Mononuclear cell (primary cell): Measurements from ENCODE around the gene RIMBP3B. TPM values are rescaled to one million over a fixed set of nuclear protein-coding genes. Genes with fewer than 3 reads are reported as not detected.
"Not testable (repeated sequence)": the region's sequence is repeated elsewhere in the genome, so short reads cannot be mapped to it uniquely, and the experiment has no call there.

Source experiments
- H3K27me3 ChIP-seq: 2 replicates; pipeline ENCODE4 v1.6.0; 2011; ENCODE audit warnings: low read length, control low read depth; ENCODE audit not compliant: insufficient read depth
- H3K4me1 ChIP-seq: 2 replicates; pipeline ENCODE4 v1.5.1; 2011; ENCODE audit warnings: mild to moderate bottlenecking, low read length, control low read depth; ENCODE audit not compliant: insufficient read depth
- H3K4me3 ChIP-seq: 2 replicates; pipeline ENCODE4 v1.5.1; 2011; ENCODE audit warnings: mild to moderate bottlenecking, low read length, moderate library complexity
- H3K9me3 ChIP-seq: 2 replicates; pipeline ENCODE4 v1.5.1; 2011; ENCODE audit warnings: low read depth, mild to moderate bottlenecking, control low read depth, low read length
- total RNA-seq: library from RNA; depleted of rRNA; stranded (reverse); fragments of >200 nt; gene quantifications from one replicate; pipeline ENCODE4 v1.2.3, GENCODE V29; 2012

The RIMBP3B gene, protein sequence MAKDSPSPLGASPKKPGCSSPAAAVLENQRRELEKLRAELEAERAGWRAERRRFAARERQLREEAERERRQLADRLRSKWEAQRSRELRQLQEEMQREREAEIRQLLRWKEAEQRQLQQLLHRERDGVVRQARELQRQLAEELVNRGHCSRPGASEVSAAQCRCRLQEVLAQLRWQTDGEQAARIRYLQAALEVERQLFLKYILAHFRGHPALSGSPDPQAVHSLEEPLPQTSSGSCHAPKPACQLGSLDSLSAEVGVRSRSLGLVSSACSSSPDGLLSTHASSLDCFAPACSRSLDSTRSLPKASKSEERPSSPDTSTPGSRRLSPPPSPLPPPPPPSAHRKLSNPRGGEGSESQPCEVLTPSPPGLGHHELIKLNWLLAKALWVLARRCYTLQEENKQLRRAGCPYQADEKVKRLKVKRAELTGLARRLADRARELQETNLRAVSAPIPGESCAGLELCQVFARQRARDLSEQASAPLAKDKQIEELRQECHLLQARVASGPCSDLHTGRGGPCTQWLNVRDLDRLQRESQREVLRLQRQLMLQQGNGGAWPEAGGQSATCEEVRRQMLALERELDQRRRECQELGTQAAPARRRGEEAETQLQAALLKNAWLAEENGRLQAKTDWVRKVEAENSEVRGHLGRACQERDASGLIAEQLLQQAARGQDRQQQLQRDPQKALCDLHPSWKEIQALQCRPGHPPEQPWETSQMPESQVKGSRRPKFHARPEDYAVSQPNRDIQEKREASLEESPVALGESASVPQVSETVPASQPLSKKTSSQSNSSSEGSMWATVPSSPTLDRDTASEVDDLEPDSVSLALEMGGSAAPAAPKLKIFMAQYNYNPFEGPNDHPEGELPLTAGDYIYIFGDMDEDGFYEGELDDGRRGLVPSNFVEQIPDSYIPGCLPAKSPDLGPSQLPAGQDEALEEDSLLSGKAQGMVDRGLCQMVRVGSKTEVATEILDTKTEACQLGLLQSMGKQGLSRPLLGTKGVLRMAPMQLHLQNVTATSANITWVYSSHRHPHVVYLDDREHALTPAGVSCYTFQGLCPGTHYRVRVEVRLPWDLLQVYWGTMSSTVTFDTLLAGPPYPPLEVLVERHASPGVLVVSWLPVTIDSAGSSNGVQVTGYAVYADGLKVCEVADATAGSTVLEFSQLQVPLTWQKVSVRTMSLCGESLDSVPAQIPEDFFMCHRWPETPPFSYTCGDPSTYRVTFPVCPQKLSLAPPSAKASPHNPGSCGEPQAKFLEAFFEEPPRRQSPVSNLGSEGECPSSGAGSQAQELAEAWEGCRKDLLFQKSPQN (N-terminal part only)
- total RNA-seq, result not detected

DNA sequence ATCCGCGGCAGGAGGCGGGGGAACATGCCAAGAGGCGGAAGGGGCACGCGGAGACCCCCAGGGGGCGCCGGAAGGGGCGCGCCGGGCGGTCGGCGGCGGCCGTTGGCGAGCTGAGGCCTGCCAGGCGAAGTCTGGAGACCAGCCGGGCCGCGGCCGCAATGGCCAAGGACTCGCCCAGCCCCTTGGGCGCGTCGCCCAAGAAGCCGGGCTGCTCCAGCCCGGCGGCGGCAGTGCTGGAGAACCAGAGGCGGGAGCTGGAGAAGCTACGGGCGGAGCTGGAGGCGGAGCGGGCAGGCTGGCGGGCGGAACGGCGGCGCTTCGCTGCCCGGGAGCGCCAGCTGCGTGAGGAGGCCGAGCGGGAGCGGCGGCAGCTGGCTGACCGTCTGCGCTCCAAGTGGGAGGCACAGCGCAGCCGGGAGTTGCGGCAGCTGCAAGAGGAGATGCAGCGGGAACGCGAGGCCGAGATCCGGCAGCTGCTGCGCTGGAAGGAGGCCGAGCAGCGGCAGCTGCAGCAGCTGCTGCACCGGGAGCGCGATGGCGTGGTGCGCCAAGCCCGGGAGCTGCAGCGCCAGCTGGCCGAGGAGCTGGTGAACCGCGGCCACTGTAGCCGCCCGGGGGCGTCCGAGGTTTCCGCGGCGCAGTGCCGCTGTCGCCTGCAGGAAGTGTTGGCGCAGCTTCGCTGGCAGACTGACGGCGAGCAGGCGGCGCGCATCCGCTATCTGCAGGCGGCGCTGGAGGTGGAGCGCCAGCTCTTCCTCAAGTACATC is at the start of gene RIMBP3B:
RIMBP3B (plus strand) TSS at position 51 of the 767 bp plus-strand sequence; CDS start at position 159, 108 bp downstream.
- not testable (repeated sequence) for H3K27me3 ChIP-seq, H3K4me1 ChIP-seq, H3K9me3 ChIP-seq, H3K4me3 ChIP-seq

GRCh38 chr22:21357527-21357926 is 26.0 kb upstream of the RIMBP3B start:
- not testable (repeated sequence) for H3K4me1 ChIP-seq, H3K9me3 ChIP-seq, H3K4me3 ChIP-seq, H3K27me3 ChIP-seq

- not testable (repeated sequence) for H3K4me1 ChIP-seq, H3K9me3 ChIP-seq, H3K4me3 ChIP-seq, H3K27me3 ChIP-seq
Measured at GRCh38 chr22:21360525-21360924, 23.0 kb upstream of the RIMBP3B start.

GRCh38 chr22:21362473-21362872 is 21.1 kb upstream of the RIMBP3B start:
- not testable (repeated sequence) for H3K9me3 ChIP-seq, H3K4me3 ChIP-seq, H3K4me1 ChIP-seq, H3K27me3 ChIP-seq

DNA sequence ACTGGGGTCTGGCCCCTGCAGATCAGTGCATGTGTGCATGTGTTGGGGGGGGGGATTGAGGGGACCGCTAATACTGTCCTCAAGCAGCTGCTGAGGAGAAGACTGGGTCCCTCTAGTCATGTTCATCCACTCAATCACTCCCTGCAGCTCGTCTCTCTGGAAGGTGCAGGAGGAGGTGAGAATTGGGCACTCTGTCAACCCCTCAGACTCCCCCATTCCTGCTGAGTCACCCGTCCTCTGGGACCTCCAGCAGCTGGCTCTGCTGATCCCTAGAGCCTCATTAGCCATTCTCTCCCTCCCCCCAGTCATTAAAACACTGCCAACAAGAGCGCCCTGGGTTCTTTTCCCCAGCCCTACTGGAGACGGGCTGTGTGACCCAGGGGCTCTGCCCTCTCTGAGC is 20.5 kb upstream of the RIMBP3B start:
- H3K4me3 ChIP-seq, H3K27me3 ChIP-seq, H3K4me1 ChIP-seq, H3K9me3 ChIP-seq: not testable (repeated sequence)

DNA sequence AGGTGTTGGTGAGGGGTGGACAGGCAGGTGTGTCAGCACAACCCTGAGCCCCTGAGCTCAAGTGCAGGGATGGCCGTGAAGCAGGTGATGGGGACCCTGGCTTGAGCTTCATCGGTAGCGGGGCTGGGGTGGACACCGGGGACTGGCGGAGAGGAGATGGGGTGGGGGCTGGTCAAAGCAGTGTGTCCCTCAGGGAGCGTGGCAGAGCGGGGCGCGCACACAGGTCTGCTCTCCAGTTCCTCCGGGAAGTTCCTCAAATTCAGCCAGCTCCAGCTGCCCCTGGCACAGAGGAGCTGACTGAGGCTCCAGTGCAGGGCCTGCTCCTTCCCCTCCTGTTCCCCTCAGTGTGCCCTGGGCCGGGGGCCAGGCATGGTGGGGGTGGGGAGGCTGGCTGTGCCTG is 19.7 kb upstream of the RIMBP3B start:
- H3K27me3 ChIP-seq, H3K9me3 ChIP-seq, H3K4me3 ChIP-seq, H3K4me1 ChIP-seq: not testable (repeated sequence)

DNA sequence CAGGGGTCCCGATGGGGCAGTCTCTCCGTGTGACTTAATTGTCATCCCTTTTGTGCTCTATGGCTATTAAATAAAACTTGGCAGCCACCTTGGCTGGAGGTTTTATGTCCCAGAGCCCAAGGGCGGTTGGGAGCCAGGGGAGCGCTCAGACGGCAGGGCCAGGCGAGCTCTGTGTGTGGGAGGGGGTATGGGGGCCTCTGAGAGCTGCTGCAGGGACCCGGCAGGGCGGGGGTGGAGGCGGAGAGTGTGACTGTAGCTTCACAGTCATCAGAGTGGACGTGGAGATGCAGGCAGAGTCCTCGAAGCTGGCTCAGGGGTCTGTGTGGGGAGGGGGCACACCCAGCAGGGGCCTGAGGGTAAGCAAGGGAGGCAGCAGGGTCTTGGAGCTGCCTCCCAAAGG is 19.2 kb upstream of the RIMBP3B start:
- not testable (repeated sequence) for H3K27me3 ChIP-seq, H3K4me3 ChIP-seq, H3K9me3 ChIP-seq, H3K4me1 ChIP-seq

DNA sequence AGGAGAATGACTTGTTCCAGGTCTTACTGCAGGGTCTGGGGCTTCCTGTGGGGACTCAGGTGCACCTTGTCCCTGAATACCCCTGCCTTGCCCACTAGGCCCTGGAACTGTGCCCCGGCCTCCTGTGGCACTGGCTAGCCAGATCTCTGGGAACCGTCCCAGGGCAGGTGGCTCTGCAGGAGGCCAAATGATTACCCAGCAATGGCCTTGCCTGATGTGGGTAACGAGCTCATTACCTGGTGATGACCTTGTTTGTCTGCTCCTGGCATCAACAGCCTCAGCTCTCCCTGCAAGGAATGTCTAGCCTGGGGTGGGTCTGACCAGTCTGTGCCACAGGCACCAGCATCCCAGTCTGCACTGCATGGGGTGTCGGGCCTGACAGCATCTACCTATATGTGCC is 18.2 kb upstream of the RIMBP3B start:
- not testable (repeated sequence) for H3K9me3 ChIP-seq, H3K4me1 ChIP-seq, H3K27me3 ChIP-seq, H3K4me3 ChIP-seq

GRCh38 chr22:21368603-21369310 is 14.8 kb upstream of the RIMBP3B start:
- H3K4me1 ChIP-seq, H3K4me3 ChIP-seq, H3K27me3 ChIP-seq: not testable (repeated sequence)

DNA sequence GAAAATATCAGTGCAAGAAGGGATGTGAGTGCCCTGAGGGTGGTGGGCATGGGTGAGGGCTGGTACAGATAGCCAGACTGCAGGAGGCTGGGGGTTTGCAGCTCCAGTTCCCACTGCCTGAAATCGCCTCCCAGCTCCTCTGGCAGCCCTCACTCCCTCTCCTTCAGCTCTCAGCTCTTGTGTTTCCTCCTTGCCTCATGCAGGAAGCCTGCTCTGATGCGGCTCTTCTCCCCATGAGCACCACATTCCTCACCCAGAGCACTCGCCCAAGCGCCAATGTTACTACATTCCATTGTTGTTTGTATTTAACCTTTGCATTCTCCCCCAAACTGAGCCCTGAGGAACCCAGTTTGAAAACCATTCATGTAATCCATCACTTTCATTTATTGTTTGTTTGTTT is 7.7 kb upstream of the RIMBP3B start:
- H3K4me3 ChIP-seq, H3K4me1 ChIP-seq, H3K27me3 ChIP-seq, H3K9me3 ChIP-seq: not testable (repeated sequence)

More at GRCh38 chr22:21368603-21369310, 14.8 kb upstream of the RIMBP3B start:
- H3K9me3 ChIP-seq, result not testable (repeated sequence)

- not testable (repeated sequence) for H3K27me3 ChIP-seq, H3K9me3 ChIP-seq, H3K4me3 ChIP-seq, H3K4me1 ChIP-seq
Measured at GRCh38 chr22:21384468-21385357, 1.2 kb downstream of the RIMBP3B start.

- not testable (repeated sequence) for H3K4me3 ChIP-seq, H3K27me3 ChIP-seq, H3K4me1 ChIP-seq, H3K9me3 ChIP-seq
Measured at GRCh38 chr22:21389480-21389879, 5.9 kb downstream of the RIMBP3B start.

- not testable (repeated sequence) for H3K4me3 ChIP-seq, H3K27me3 ChIP-seq, H3K4me1 ChIP-seq, H3K9me3 ChIP-seq
Measured at GRCh38 chr22:21390013-21390412, 6.5 kb downstream of the RIMBP3B start.
